IPS-18a (cell line): ENCODE results near the gene FBN3.
"Not testable (repeated sequence)": the region's sequence is repeated elsewhere in the genome, so short reads cannot be mapped to it uniquely, and the experiment has no call there.

Source experiments
- H3K27ac ChIP-seq: one replicate; pipeline ENCODE4 v1.5.1; 2013; ENCODE audit warnings: low read length
- H3K27me3 ChIP-seq: one replicate; pipeline ENCODE4 v1.6.1; 2013; ENCODE audit warnings: mild to moderate bottlenecking, low read length; ENCODE audit not compliant: control insufficient read depth, insufficient read depth
- H3K36me3 ChIP-seq: one replicate; pipeline ENCODE4 v1.6.1; 2013; ENCODE audit warnings: low read depth, low read length; ENCODE audit not compliant: control insufficient read depth
- H3K4me1 ChIP-seq: one replicate; pipeline ENCODE4 v1.6.1; 2013; ENCODE audit warnings: low read depth, low read length; ENCODE audit not compliant: control insufficient read depth
- H3K4me3 ChIP-seq: one replicate; pipeline ENCODE4 v1.5.1; 2013; ENCODE audit warnings: low read length
- H3K9ac ChIP-seq: one replicate; pipeline ENCODE4 v1.6.1; 2013; ENCODE audit warnings: mild to moderate bottlenecking, low read length, moderate library complexity
- H3K9me3 ChIP-seq: one replicate; pipeline ENCODE4 v1.6.1; 2013; ENCODE audit warnings: low read depth, low read length; ENCODE audit not compliant: control insufficient read depth

FBN3 gene

GRCh38 chr19:8110931-8111330 is 38.5 kb downstream of the FBN3 start:
- H3K36me3 ChIP-seq: peaks cover 24% of the 10 kb centered on the region
- no peak overlapping the region for H3K27ac ChIP-seq
- H3K4me1 ChIP-seq: no peaks in the 10 kb centered on the region
- H3K27me3 ChIP-seq: no peaks in the 10 kb centered on the region
- no peak overlapping the region for H3K9ac ChIP-seq
- H3K9me3 ChIP-seq: no peaks in the 10 kb centered on the region
- H3K4me3 ChIP-seq: no peak overlapping the region

GRCh38 chr19:8109890-8110662 is 39.3 kb downstream of the FBN3 start:
- Histone ChIP-seq H3K4me3 (no peak overlapping the region), H3K27ac (no peak overlapping the region), H3K9me3 (no peaks in the 10 kb centered on the region), H3K4me1 (no peaks in the 10 kb centered on the region), H3K36me3 (peaks cover 17% of the 10 kb centered on the region), H3K9ac (no peak overlapping the region), H3K27me3 (no peaks in the 10 kb centered on the region)

DNA sequence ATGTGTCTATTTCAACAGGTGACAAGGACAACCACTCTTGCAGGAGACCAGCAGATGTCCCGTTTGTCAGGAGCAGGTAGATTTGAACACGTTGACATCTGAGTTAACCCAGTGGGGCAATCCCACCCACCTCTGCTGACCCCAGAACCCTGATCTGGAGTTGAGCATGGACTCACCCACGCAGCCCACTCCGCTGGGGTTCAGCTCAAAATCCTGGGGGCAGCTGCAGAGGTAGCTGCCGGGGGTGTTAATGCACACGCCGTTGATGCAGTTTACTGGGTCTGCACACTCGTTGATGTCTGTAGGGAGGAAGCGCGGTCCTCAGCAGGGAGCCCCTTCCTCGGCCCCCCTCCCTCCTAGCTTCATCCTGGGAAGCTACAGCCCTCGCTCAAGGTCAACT is 39.9 kb downstream of the FBN3 start:
- H3K4me3 ChIP-seq: no peak overlapping the region
- H3K9me3 ChIP-seq: no peaks in the 10 kb centered on the region
- no peak overlapping the region for H3K9ac ChIP-seq
- H3K36me3 ChIP-seq: peaks cover 16% of the 10 kb centered on the region
- no peaks in the 10 kb centered on the region for H3K27me3 ChIP-seq
- no peaks in the 10 kb centered on the region for H3K4me1 ChIP-seq
- no peak overlapping the region for H3K27ac ChIP-seq

- Histone ChIP-seq H3K4me3 (no peak overlapping the region), H3K27ac (no peak overlapping the region), H3K36me3 (peaks cover 16% of the 10 kb centered on the region), H3K9ac (no peak overlapping the region), H3K9me3 (no peaks in the 10 kb centered on the region), H3K4me1 (no peaks in the 10 kb centered on the region), H3K27me3 (no peaks in the 10 kb centered on the region)
These were observed 40.6 kb downstream of the FBN3 start for GRCh38 chr19:8108560-8109445.

GRCh38 chr19:8107301-8107903 is 42.0 kb downstream of the FBN3 start:
- no peak overlapping the region for H3K27ac ChIP-seq
- H3K36me3 ChIP-seq: peaks cover 24% of the 10 kb centered on the region
- H3K4me1 ChIP-seq: no peaks in the 10 kb centered on the region
- H3K4me3 ChIP-seq: no peak overlapping the region
- no peaks in the 10 kb centered on the region for H3K9me3 ChIP-seq
- no peak overlapping the region for H3K9ac ChIP-seq
- H3K27me3 ChIP-seq: no peaks in the 10 kb centered on the region

DNA sequence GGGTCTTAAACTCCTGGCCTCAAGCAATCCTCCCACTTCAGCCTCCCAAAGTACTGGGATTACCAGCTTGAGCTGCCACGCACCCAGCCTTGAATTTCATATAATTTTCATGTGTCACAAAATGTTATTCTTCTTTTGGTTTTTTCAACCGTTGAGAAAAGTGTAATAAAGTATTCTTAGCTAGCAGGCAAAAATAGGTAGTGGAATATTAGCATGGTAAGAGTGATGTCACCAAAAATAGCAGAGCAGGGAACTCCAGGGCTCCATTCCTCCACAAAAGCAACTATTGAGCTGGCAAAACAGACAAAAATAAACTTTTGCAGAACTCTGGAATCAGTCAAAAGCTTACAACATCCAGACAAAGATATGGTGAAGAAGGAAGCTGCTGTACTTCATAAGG is 43.9 kb downstream of the FBN3 start:
- H3K4me3 ChIP-seq: no peak overlapping the region
- peaks cover 22% of the 10 kb centered on the region for H3K36me3 ChIP-seq
- no peaks in the 10 kb centered on the region for H3K4me1 ChIP-seq
- no peak overlapping the region for H3K9ac ChIP-seq
- no peak overlapping the region for H3K27ac ChIP-seq
- H3K27me3 ChIP-seq: no peaks in the 10 kb centered on the region
- no peaks in the 10 kb centered on the region for H3K9me3 ChIP-seq

- not testable (repeated sequence) for H3K4me3 ChIP-seq, H3K4me1 ChIP-seq, H3K27me3 ChIP-seq, H3K9me3 ChIP-seq, H3K27ac ChIP-seq, H3K9ac ChIP-seq
- H3K36me3 ChIP-seq: peaks cover 20% of the 10 kb centered on the region
These were observed 47.5 kb downstream of the FBN3 start for GRCh38 chr19:8101910-8102309.

DNA sequence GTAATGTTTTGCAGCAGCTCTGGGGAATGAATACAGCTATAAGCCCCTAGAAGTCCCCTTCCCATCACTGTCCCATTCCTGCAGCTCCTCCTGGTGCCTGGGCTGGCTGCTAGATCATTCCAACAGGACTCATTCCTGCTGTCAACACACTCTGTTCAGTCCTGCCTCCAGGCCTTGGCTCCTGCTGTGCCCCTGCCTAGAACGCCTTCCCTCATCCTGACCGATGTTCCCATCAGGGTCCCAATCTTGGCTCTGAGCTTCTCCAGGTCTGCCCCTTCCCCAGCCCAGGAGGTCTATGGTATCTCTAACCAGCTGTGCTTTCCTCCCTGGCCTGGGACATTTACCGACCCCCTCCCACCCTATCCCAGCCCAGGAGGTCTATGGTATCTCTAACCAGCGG is 48.1 kb downstream of the FBN3 start:
- Histone ChIP-seq H3K36me3 (peaks cover 20% of the 10 kb centered on the region), H3K9me3 (peaks cover 1% of the 10 kb centered on the region), H3K27me3 (no peaks in the 10 kb centered on the region), H3K9ac (no peak overlapping the region), H3K4me1 (no peaks in the 10 kb centered on the region), H3K4me3 (no peak overlapping the region), H3K27ac (no peak overlapping the region)

DNA sequence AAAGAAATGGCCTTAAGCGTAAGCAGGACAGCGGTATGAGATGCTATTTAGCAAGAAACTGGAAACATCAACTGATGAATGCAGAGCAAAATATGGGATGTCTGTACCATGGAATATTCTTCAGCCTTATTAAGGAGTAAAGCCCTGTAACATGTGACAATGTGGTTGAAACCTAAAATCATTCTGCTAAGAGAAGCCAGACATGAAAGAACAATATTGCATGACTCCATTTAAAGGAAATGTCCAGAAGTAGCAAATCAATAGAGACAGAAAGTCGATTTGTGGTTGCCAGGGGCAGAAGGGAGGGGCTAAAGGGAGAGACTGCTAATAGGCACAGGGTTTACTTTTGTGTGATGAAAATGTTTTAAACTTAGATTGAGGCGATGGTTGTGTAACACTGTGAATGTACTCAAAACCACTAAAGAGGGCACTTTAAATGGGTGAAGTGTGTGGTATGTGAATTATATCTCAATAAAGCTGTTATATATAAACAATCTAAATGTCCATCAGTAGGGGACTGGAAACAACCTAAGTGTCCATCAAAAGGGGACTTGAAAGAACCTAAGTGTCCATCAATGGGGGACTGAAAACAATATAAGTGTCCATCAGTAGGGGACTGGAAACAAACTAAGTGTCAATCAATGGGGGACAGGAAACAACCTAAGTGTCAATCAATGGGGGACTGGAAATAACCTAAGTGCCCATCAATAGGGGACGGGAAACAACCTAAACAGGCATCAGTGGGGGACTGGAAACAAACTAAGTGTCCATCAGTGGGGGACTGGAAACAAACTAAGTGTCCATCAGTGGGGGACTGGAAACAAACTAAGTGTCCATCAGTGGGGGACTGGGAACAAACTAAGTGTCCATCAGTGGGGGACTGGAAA is 51.5 kb downstream of the FBN3 start:
- peaks cover 35% of the 10 kb centered on the region for H3K36me3 ChIP-seq
- no peaks in the 10 kb centered on the region for H3K4me1 ChIP-seq
- H3K27ac ChIP-seq: no peak overlapping the region
- H3K9me3 ChIP-seq: peaks cover 13% of the 10 kb centered on the region
- H3K9ac ChIP-seq: no peak overlapping the region
- no peaks in the 10 kb centered on the region for H3K27me3 ChIP-seq
- no peak overlapping the region for H3K4me3 ChIP-seq

DNA sequence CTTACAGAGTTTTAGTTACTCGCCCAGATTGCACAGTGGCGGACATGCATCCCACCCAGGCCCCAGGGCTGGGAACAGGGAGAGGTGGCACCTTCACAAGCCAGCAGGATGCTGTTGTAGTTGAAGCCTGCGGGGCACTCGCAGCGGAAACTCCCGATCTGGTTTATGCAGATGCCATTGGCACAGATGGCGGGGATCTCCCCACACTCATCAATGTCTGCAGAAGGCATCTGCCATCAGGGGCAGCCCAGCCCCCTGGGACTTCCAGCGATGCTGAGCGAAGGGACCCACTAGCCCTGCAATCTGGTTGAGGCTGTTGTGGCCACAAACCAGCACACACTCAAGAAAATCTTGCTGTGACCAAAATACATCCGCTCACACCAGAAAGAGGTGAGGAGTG is 52.2 kb downstream of the FBN3 start:
- no peak overlapping the region for H3K9ac ChIP-seq
- H3K36me3 ChIP-seq: peaks cover 30% of the 10 kb centered on the region
- H3K4me1 ChIP-seq: no peaks in the 10 kb centered on the region
- peaks cover 13% of the 10 kb centered on the region for H3K9me3 ChIP-seq
- H3K4me3 ChIP-seq: no peak overlapping the region
- H3K27me3 ChIP-seq: no peaks in the 10 kb centered on the region
- no peak overlapping the region for H3K27ac ChIP-seq

GRCh38 chr19:8096071-8096470 is 53.3 kb downstream of the FBN3 start:
- Histone ChIP-seq H3K27ac (no peak overlapping the region), H3K36me3 (peaks cover 35% of the 10 kb centered on the region), H3K9ac (no peak overlapping the region), H3K9me3 (peaks cover 13% of the 10 kb centered on the region), H3K4me3 (no peak overlapping the region), H3K27me3 (no peaks in the 10 kb centered on the region), H3K4me1 (no peaks in the 10 kb centered on the region)
